Activated CD8-positive, alpha-beta memory T cell treated with anti-CD3 and anti-CD28 coated beads, Interleukin-2, amount 50 U/mL, for 1 hour (primary cell): ENCODE results near the gene SOST.

Experiments used
- DNase-seq: peaks from one replicate; pipeline ENCODE4 v3.0.0-alpha.2; 2020; ENCODE audit errors: extremely low read depth

Gene SOST

GRCh38 chr17:43741636-43742035 is 17.0 kb downstream of the SOST start:
- DNase-seq: no peak

- no peak for DNase-seq
Measured at GRCh38 chr17:43740541-43740940, 18.1 kb downstream of the SOST start.

- DNase-seq: no peak
Measured at GRCh38 chr17:43737722-43738121, 20.9 kb downstream of the SOST start.

GRCh38 chr17:43736389-43736788 is 22.2 kb downstream of the SOST start:
- DNase-seq: no peak

GRCh38 chr17:43734376-43734775 is 24.2 kb downstream of the SOST start:
- DNase-seq: no peak

GRCh38 chr17:43733956-43734355 is 24.6 kb downstream of the SOST start:
- no peak for DNase-seq

GRCh38 chr17:43732958-43733357 is 25.6 kb downstream of the SOST start:
- no peak for DNase-seq

GRCh38 chr17:43728081-43728480 is 30.5 kb downstream of the SOST start:
- no peak for DNase-seq

- DNase-seq: no peak
Measured at GRCh38 chr17:43723697-43724359, 34.8 kb downstream of the SOST start.

- no peak for DNase-seq
Measured at GRCh38 chr17:43722870-43723665, 35.5 kb downstream of the SOST start.

GRCh38 chr17:43722269-43722619 is 36.3 kb downstream of the SOST start:
- DNase-seq: no peak

- DNase-seq: no peak
Measured at GRCh38 chr17:43721537-43722268, 36.9 kb downstream of the SOST start.

- DNase-seq: peak; percentile 8
Measured at GRCh38 chr17:43720311-43721060, 38.1 kb downstream of the SOST start.

GRCh38 chr17:43719578-43719977 is 39.0 kb downstream of the SOST start:
- no peak for DNase-seq

- no peak for DNase-seq
Measured at GRCh38 chr17:43718544-43718943, 40.0 kb downstream of the SOST start.

- no peak for DNase-seq
Measured at GRCh38 chr17:43717913-43718312, 40.7 kb downstream of the SOST start.

- no peak for DNase-seq
Measured at GRCh38 chr17:43714465-43715149, 44.0 kb downstream of the SOST start.

- no peak for DNase-seq
Measured at GRCh38 chr17:43713494-43714162, 45.0 kb downstream of the SOST start.

GRCh38 chr17:43712397-43712796 is 46.2 kb downstream of the SOST start:
- no peak for DNase-seq

- no peak for DNase-seq
Measured at GRCh38 chr17:43710101-43710500, 48.5 kb downstream of the SOST start.

- DNase-seq: no peak
Measured at GRCh38 chr17:43709210-43709609, 49.4 kb downstream of the SOST start.
